Endodermal cell (in vitro differentiated cells): ENCODE measurements around the gene TBC1D3B. TPM values are rescaled to one million over a fixed set of nuclear protein-coding genes. Genes with fewer than 3 reads are reported as not detected.

Experiments
- DNase-seq: peaks from one replicate; pipeline ENCODE4 v3.0.0-alpha.2; 2017
- H3K27ac ChIP-seq: 2 replicates; pipeline ENCODE4 v1.5.1; 2013; ENCODE audit warnings: mild to moderate bottlenecking, low read depth, low read length, moderate library complexity
- H3K27me3 ChIP-seq: 2 replicates; pipeline ENCODE4 v1.6.1; 2013; ENCODE audit warnings: mild to moderate bottlenecking, low read length, moderate library complexity; ENCODE audit not compliant: insufficient read depth, control insufficient read depth, poor library complexity, severe bottlenecking
- H3K36me3 ChIP-seq: 2 replicates; pipeline ENCODE4 v1.7.0; 2013; ENCODE audit warnings: mild to moderate bottlenecking, low read length, moderate library complexity; ENCODE audit not compliant: control insufficient read depth, insufficient read depth
- H3K4me1 ChIP-seq: one replicate; pipeline ENCODE4 v1.7.0; 2013; ENCODE audit warnings: low read length; ENCODE audit not compliant: control insufficient read depth, insufficient read depth
- H3K4me3 ChIP-seq: 2 replicates; pipeline ENCODE4 v1.5.1; 2013; ENCODE audit warnings: mild to moderate bottlenecking, low read length, moderate library complexity
- H3K9ac ChIP-seq: 2 replicates; pipeline ENCODE4 v1.6.1; 2013; ENCODE audit warnings: mild to moderate bottlenecking, low read length, moderate library complexity; ENCODE audit not compliant: poor library complexity, severe bottlenecking; ENCODE audit errors: extremely low read depth
- H3K9me3 ChIP-seq: 2 replicates; pipeline ENCODE4 v1.6.1; 2013; ENCODE audit warnings: mild to moderate bottlenecking, low read length, moderate library complexity; ENCODE audit not compliant: control insufficient read depth
- H3K27ac Mint-ChIP-seq: 2 replicates; pipeline ENCODE4 v1.8.0; 2020; ENCODE audit warnings: mixed read lengths
- H3K27me3 Mint-ChIP-seq: 2 replicates; pipeline ENCODE4 v1.8.0; 2021; ENCODE audit warnings: mild to moderate bottlenecking, mixed read lengths; ENCODE audit not compliant: insufficient read depth
- H3K36me3 Mint-ChIP-seq: 2 replicates; pipeline ENCODE4 v1.8.0; 2020; ENCODE audit warnings: low read depth, mixed read lengths
- H3K4me1 Mint-ChIP-seq: 2 replicates; pipeline ENCODE4 v1.8.0; 2020; ENCODE audit warnings: mixed read lengths
- H3K4me3 Mint-ChIP-seq: 2 replicates; pipeline ENCODE4 v1.8.0; 2020; ENCODE audit warnings: mild to moderate bottlenecking, moderate library complexity, mixed read lengths
- H3K9me3 Mint-ChIP-seq: 2 replicates; pipeline ENCODE4 v1.8.0; 2020; ENCODE audit warnings: mild to moderate bottlenecking, mixed read lengths
- CTCF ChIP-seq: fragments of 200-600 bp; sonication (generic); conservative IDR thresholded peaks from 2 replicates; pipeline ENCODE4 v1.5.0; 2021; ENCODE audit warnings: antibody characterized with exemption, mild to moderate bottlenecking
- WGBS, 2 experiments: methylation state at CpG; one replicate each; pipeline versions ENCODE4 v1.1.5 to v1.1.7; 2013; ENCODE audit warnings: missing lambda C conversion rate in 2 of 2, mixed read lengths in 1 of 2; ENCODE audit not compliant: insufficient coverage in 1 of 2, insufficient read length in 1 of 2; 5-methylcytosine and 5-hydroxymethylcytosine counted together
- total RNA-seq, 2 donors: library from RNA; stranded (reverse); fragmentation: NEBNext Ultra II Directional in 1 of 2; extraction: Animal tissue kit (Norgen Biotek cat#: 25700) in 1 of 2; gene quantifications; 2 replicates in 1 of 2; 3 replicates in 1 of 2; pipeline ENCODE4 v1.2.1, GENCODE V29; 2021

TBC1D3B gene
- total RNA-seq, 2 donors from 2014 or later: 13.1 to 18.4 TPM

- Histone ChIP-seq H3K9me3 (peaks cover 15% of the 10 kb centered on the region), H3K36me3 (no peaks in the 10 kb centered on the region), H3K9ac (no peak overlapping the region), H3K4me1 (no peaks in the 10 kb centered on the region), H3K27me3 (no peaks in the 10 kb centered on the region), H3K4me3 (no peak overlapping the region), H3K27ac (no peak overlapping the region)
- Mint-ChIP-seq H3K4me1 (peaks cover 10% of the 10 kb centered on the region), H3K27ac (no peak overlapping the region), H3K4me3 (no peak overlapping the region), H3K36me3 (no peaks in the 10 kb centered on the region), H3K9me3 (peaks cover 20% of the 10 kb centered on the region), H3K27me3 (no peaks in the 10 kb centered on the region)
- TF ChIP-seq CTCF: no peak
- no peak for DNase-seq
- WGBS, 2 experiments: 86 to 89% methylated on average over 1 of the region's 1 CpG
These were observed 46.8 kb downstream of the TBC1D3B start for GRCh38 chr17:36129616-36130015.

DNA sequence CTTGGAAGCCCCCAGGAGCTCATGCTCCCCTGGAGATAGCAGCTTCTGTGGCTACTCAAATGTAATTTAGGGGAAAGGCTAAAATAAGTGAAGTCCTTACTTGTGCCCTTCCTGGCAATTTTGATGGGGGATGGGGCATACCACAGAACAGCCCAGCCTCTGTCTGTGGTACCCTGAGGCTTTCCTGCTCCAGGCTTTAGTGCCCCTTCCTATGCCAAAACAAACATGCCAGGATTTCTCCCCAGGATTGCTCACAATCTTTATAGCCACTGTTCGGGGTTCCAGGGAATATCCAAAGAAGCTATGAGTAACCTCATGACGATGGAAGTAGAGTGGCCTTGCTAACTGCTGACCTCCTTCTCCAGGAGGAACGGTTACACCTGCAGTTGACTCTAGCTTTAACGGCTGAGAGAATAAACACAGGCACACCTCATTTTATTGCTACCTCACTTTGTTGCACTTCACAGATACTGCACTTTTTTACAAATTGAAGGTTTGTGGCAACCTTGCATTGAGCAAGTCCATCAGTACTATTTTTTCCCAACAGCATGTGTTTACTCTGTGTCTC lies 47.9 kb downstream of the TBC1D3B start:
- peaks cover 20% of the 10 kb centered on the region for H3K9me3 Mint-ChIP-seq
- no peak overlapping the region for H3K27ac Mint-ChIP-seq
- H3K27me3 Mint-ChIP-seq: no peaks in the 10 kb centered on the region
- Histone ChIP-seq H3K27me3 (no peaks in the 10 kb centered on the region), H3K9ac (no peak overlapping the region), H3K27ac (no peak overlapping the region), H3K36me3 (no peaks in the 10 kb centered on the region), H3K4me3 (no peak overlapping the region), H3K4me1 (no peaks in the 10 kb centered on the region), H3K9me3 (peaks cover 22% of the 10 kb centered on the region)
- H3K36me3 Mint-ChIP-seq: no peaks in the 10 kb centered on the region
- peaks cover 10% of the 10 kb centered on the region for H3K4me1 Mint-ChIP-seq
- H3K4me3 Mint-ChIP-seq: no peak overlapping the region
- 85 to 86% methylated on average over 4 of the region's 4 CpGs for WGBS, 2 experiments
- DNase-seq: no peak
- no peak for TF ChIP-seq CTCF

DNA sequence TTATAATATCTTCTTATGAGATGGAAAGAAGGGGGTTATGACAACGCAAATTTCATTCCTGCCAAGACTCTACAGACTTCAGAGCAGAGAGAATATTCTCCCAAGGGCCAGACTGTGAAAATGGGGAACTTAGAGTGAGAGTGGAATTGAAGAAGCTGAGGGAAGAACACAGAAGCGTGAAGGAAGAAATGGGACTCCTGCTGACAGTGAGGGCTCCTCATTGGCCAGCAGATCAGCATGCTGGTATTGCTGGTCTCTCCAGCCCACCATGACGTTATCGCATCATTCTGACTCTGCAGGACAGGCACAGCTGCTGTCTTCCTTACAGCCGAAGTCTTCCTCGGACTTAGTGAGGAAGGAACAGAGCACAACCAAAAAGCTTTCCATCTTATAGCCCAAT lies 48.5 kb downstream of the TBC1D3B start:
- no peak overlapping the region for H3K4me3 Mint-ChIP-seq
- peaks cover 20% of the 10 kb centered on the region for H3K9me3 Mint-ChIP-seq
- Histone ChIP-seq H3K4me1 (no peaks in the 10 kb centered on the region), H3K9ac (no peak overlapping the region), H3K9me3 (peaks cover 22% of the 10 kb centered on the region), H3K27me3 (no peaks in the 10 kb centered on the region), H3K4me3 (no peak overlapping the region), H3K36me3 (no peaks in the 10 kb centered on the region), H3K27ac (no peak overlapping the region)
- no peaks in the 10 kb centered on the region for H3K27me3 Mint-ChIP-seq
- WGBS, 2 experiments: 86 to 88% methylated on average over 4 to 6 of the region's 6 CpGs
- no peaks in the 10 kb centered on the region for H3K36me3 Mint-ChIP-seq
- H3K27ac Mint-ChIP-seq: no peak overlapping the region
- DNase-seq: peak; percentile 77
- H3K4me1 Mint-ChIP-seq: peaks cover 10% of the 10 kb centered on the region
- TF ChIP-seq CTCF: no peak
